AG04450 (cell line): ENCODE data around the gene ADAM12. TPM values are rescaled to one million over a fixed set of nuclear protein-coding genes. Genes with fewer than 3 reads are reported as not detected.

Experiments used
- CTCF ChIA-PET: fragments of 300-600, 350-600 bp; formaldehyde crosslinking; extraction: SDS; loops from one replicate; lab custom pipeline; 2022; ENCODE audit warnings: antibody characterized with exemption, inconsistent platforms; lab: Charles Lee
- POLR2A ChIA-PET: fragments of 350-600 bp; formaldehyde crosslinking; extraction: SDS; loops from one replicate; lab custom pipeline; 2021; ENCODE audit warnings: antibody characterized with exemption, inconsistent platforms; lab: Yijun Ruan, JAX
- DNase-seq: peaks from one replicate; pipeline ENCODE4 v3.0.0-alpha.2; 2011; ENCODE audit warnings: low read depth, low spot score
- H3K27ac ChIP-seq: one replicate; pipeline ENCODE4 v1.5.1; 2012; ENCODE audit warnings: low read depth, low read length, control low read depth
- H3K27me3 ChIP-seq: one replicate; pipeline ENCODE4 v1.6.0; 2012; ENCODE audit warnings: low read length; ENCODE audit not compliant: control insufficient read depth, insufficient read depth
- H3K4me3 ChIP-seq: 2 replicates; pipeline ENCODE4 v1.5.1; 2011; ENCODE audit warnings: mild to moderate bottlenecking, low read depth, low read length, control low read depth
- H3K9me3 ChIP-seq: 2 replicates; pipeline ENCODE4 v1.5.1; 2012; ENCODE audit warnings: low read length; ENCODE audit not compliant: control insufficient read depth, insufficient read depth
- CTCF ChIP-seq: IDR thresholded peaks from 2 replicates; pipeline ENCODE4 v1.5.1; 2011; ENCODE audit warnings: low read depth, low read length, control low read depth, inconsistent platforms
- polyA plus RNA-seq: library from polyadenylated mRNA; depleted of rRNA; stranded (reverse); fragments of >200 nt; gene quantifications from 2 replicates; pipeline ENCODE4 v1.2.3, GENCODE V29; 2011

The ADAM12 gene
- polyA plus RNA-seq, 1 experiment = 8.0 TPM

- no peak for TF ChIP-seq CTCF
Observed at GRCh38 chr10:126341491-126341890, 46.8 kb downstream of the ADAM12 start.

GRCh38 chr10:126337251-126337810, 50.9 kb downstream of the ADAM12 start:
- TF ChIP-seq CTCF = no peak
- H3K27ac ChIP-seq = no peak overlapping the region
- H3K9me3 ChIP-seq = no peaks in the 10 kb centered on the region; the same call in 1 of the 2 replicates
- no peak for DNase-seq
- no peak overlapping the region for H3K4me3 ChIP-seq
- H3K27me3 ChIP-seq = no peaks in the 10 kb centered on the region
- ChIA-PET CTCF (interaction anchor here (0.6 kb wide), 1 partner anchor 159 kb away, joined by 3 read pairs; no protein-coding TSS in a partner anchor), POLR2A (no interaction called here)

More at GRCh38 chr10:126341491-126341890, 46.8 kb downstream of the ADAM12 start:
- Histone ChIP-seq H3K27ac (no peak overlapping the region), H3K4me3 (no peak overlapping the region), H3K27me3 (no peaks in the 10 kb centered on the region), H3K9me3 (no peaks in the 10 kb centered on the region; the same call in 1 of the 2 replicates)
- CTCF ChIA-PET = no interaction called here
- DNase-seq = no peak
- POLR2A ChIA-PET = no interaction called here

- no peak overlapping the region for H3K4me3 ChIP-seq
- no peaks in the 10 kb centered on the region for H3K27me3 ChIP-seq
- ChIA-PET POLR2A (no interaction called here), CTCF (no interaction called here)
- no peak overlapping the region for H3K27ac ChIP-seq
- no peaks in the 10 kb centered on the region; the same call in 1 of the 2 replicates for H3K9me3 ChIP-seq
- TF ChIP-seq CTCF = no peak
- DNase-seq = no peak
Observed at GRCh38 chr10:126336801-126337200, 51.5 kb downstream of the ADAM12 start.

- ChIA-PET POLR2A (no interaction called here), CTCF (no interaction called here)
- no peak overlapping the region for H3K27ac ChIP-seq
- H3K27me3 ChIP-seq = no peaks in the 10 kb centered on the region
- H3K9me3 ChIP-seq = no peaks in the 10 kb centered on the region; the same call in 1 of the 2 replicates
- no peak for TF ChIP-seq CTCF
- no peak overlapping the region for H3K4me3 ChIP-seq
- no peak for DNase-seq
Observed at GRCh38 chr10:126334272-126334671, 54.0 kb downstream of the ADAM12 start.

GRCh38 chr10:126332576-126332975, 55.7 kb downstream of the ADAM12 start:
- POLR2A ChIA-PET = no interaction called here
- H3K27me3 ChIP-seq = no peaks in the 10 kb centered on the region
- no peak for DNase-seq
- no peak for TF ChIP-seq CTCF
- no peak overlapping the region for H3K4me3 ChIP-seq
- CTCF ChIA-PET = interaction anchor here (0.7 kb wide), 1 partner anchor 507 kb away, joined by 4 read pairs; no protein-coding TSS in a partner anchor
- no peak overlapping the region for H3K27ac ChIP-seq
- H3K9me3 ChIP-seq = no peaks in the 10 kb centered on the region
